Loucy (cell line): ENCODE data around the gene TRIM63.

ENCODE experiments used
- H2AFZ ChIP-seq: fragments of 200-600 bp; sonication (generic); 2 replicates; pipeline ENCODE4 v1.6.0; 2016; ENCODE audit warnings: antibody characterized with exemption, mild to moderate bottlenecking, low read length, moderate library complexity
- H3F3A ChIP-seq: fragments of 200-600 bp; 2 replicates; pipeline ENCODE4 v1.6.0; 2016; ENCODE audit warnings: antibody characterized with exemption, low read depth, mild to moderate bottlenecking
- H3K27me3 ChIP-seq: fragments of 200-600 bp; sonication (generic); 2 replicates; pipeline ENCODE4 v1.6.1; 2014; ENCODE audit warnings: low read length, mild to moderate bottlenecking; ENCODE audit not compliant: insufficient read depth, poor library complexity, severe bottlenecking
- H3K36me3 ChIP-seq: fragments of 200-600 bp; sonication (generic); 2 replicates; pipeline ENCODE4 v1.6.1; 2016; ENCODE audit warnings: low read length; ENCODE audit not compliant: insufficient read depth
- H3K4me1 ChIP-seq: fragments of 200-600 bp; sonication (generic); 2 replicates; pipeline ENCODE4 v1.5.1; 2014; ENCODE audit warnings: low read length, mild to moderate bottlenecking; ENCODE audit not compliant: insufficient read depth, poor library complexity, severe bottlenecking
- H3K4me2 ChIP-seq: fragments of 200-600 bp; sonication (generic); 2 replicates; pipeline ENCODE4 v1.6.0; 2014; ENCODE audit warnings: antibody characterized with exemption, low read length, low read depth, mild to moderate bottlenecking; ENCODE audit not compliant: poor library complexity, severe bottlenecking
- H3K4me3 ChIP-seq: fragments of 200-600 bp; sonication (generic); 2 replicates; pipeline ENCODE4 v1.5.1; 2014; ENCODE audit warnings: low read length, mild to moderate bottlenecking, mixed read lengths; ENCODE audit not compliant: poor library complexity, severe bottlenecking
- H3K79me2 ChIP-seq: fragments of 200-600 bp; sonication (generic); 2 replicates; pipeline ENCODE4 v1.6.1; 2014; ENCODE audit warnings: low read length; ENCODE audit not compliant: insufficient read depth
- H3K9ac ChIP-seq: fragments of 200-600 bp; sonication (generic); 2 replicates; pipeline ENCODE4 v1.6.0; 2014; ENCODE audit warnings: mild to moderate bottlenecking, low read depth, low read length, moderate library complexity; ENCODE audit not compliant: poor library complexity, severe bottlenecking
- H3K9me2 ChIP-seq: fragments of 200-600 bp; sonication (generic); replicated peaks from 2 replicates; pipeline ENCODE4 v1.6.1; 2016; ENCODE audit warnings: low read depth, low read length, mixed read lengths
- H3K9me3 ChIP-seq: fragments of 200-600 bp; sonication (generic); 2 replicates; pipeline ENCODE4 v1.6.1; 2014; ENCODE audit warnings: mild to moderate bottlenecking, antibody characterized with exemption, low read length, low read depth; ENCODE audit not compliant: insufficient read depth
- H4K20me1 ChIP-seq: fragments of 200-600 bp; sonication (generic); 2 replicates; pipeline ENCODE4 v1.6.0; 2014; ENCODE audit warnings: antibody characterized with exemption, low read length, mild to moderate bottlenecking; ENCODE audit not compliant: insufficient read depth, poor library complexity, severe bottlenecking
- CTCF ChIP-seq: fragments of 200-600 bp; sonication (generic); conservative IDR thresholded peaks from 2 replicates; pipeline ENCODE4 v1.5.1; 2014; ENCODE audit warnings: mild to moderate bottlenecking, antibody characterized with exemption, low read length
- EZH2phosphoT487 ChIP-seq: fragments of 200-600 bp; IDR thresholded peaks from 2 replicates; pipeline ENCODE4 v1.6.1; 2018; ENCODE audit warnings: antibody characterized with exemption, mild to moderate bottlenecking, moderate library complexity, borderline replicate concordance

The TRIM63 gene

DNA sequence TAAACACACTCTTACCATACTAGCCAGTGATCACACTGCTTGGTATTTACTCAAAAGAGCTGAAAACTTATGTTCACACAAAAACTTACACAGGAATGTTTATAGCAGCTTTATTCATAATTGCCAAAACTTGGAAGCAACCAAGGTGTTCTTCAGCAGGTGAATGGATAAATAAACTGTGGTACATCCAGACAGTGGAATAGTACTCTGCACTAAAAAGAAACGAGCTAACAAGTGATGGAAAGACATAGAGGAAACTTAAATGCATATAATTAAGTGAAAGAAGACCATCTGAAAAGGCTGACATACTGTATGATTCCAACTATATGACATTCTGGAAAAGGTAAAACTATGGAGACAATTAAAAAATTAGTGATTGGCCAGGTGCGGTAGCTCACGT lies 23.5 kb upstream of the TRIM63 start:
- Histone ChIP-seq H3K9me3 (no peaks in the 10 kb centered on the region), H3K4me3 (no peak overlapping the region), H3F3A (no peaks in the 10 kb centered on the region), H3K36me3 (no peaks in the 10 kb centered on the region), H3K27me3 (no peaks in the 10 kb centered on the region), H2AFZ (no peak overlapping the region), H3K4me2 (no peak overlapping the region), H3K9ac (no peak overlapping the region), H4K20me1 (no peaks in the 10 kb centered on the region), H3K9me2 (no peaks in the 10 kb centered on the region), H3K79me2 (no peaks in the 10 kb centered on the region), H3K4me1 (no peaks in the 10 kb centered on the region)
- TF ChIP-seq CTCF = no peak
- no peak for TF ChIP-seq EZH2phosphoT487

DNA sequence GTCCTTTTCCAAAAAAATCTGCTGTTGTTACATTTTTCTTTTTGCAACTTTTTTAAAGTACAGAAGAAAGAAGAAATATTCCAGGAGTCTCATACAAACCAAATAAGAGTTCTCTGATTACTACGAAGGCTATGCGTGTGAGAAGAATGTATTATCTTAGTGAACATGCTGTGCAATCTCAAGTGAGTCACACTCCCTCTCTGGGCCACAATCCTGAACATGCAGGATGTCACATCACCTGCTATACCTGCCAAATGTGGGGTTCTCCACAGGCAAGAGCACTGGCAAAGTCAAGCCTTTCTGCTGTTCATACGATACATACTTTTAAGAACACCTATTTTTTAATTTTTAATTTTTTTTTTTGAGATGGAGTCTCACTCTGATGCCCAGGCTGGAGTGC lies 21.7 kb upstream of the TRIM63 start:
- no peaks in the 10 kb centered on the region for H3K27me3 ChIP-seq
- H3K4me2 ChIP-seq = no peak overlapping the region
- no peaks in the 10 kb centered on the region for H3K79me2 ChIP-seq
- TF ChIP-seq EZH2phosphoT487 = no peak
- no peak for TF ChIP-seq CTCF
- no peaks in the 10 kb centered on the region for H3K36me3 ChIP-seq
- no peaks in the 10 kb centered on the region for H4K20me1 ChIP-seq
- no peak overlapping the region for H2AFZ ChIP-seq
- H3K9me2 ChIP-seq = no peaks in the 10 kb centered on the region
- no peaks in the 10 kb centered on the region for H3K9me3 ChIP-seq
- H3F3A ChIP-seq = no peaks in the 10 kb centered on the region
- H3K4me3 ChIP-seq = no peak overlapping the region
- H3K4me1 ChIP-seq = no peaks in the 10 kb centered on the region
- no peak overlapping the region for H3K9ac ChIP-seq

DNA sequence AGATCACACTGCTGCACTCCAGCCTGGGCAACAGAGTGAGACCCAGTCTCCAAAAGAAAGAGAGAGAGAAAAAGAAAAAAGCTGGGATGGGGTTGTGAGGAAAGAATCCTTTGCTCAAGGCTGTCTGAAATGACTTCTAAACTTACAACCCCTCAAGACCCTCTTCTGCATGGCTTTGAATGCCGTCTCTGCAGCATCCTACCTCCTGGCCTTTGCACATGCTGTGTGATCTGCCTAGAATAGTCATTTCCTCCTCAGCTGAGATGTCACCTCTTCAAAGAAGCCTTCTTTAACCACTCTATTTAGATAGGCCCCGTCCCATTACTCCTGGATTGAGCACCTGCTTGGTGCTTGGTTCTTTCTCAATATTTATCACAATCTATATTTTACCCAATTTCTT lies 17.4 kb upstream of the TRIM63 start:
- Histone ChIP-seq H3K9me2 (no peaks in the 10 kb centered on the region), H3K4me2 (no peak overlapping the region), H2AFZ (no peak overlapping the region), H4K20me1 (no peaks in the 10 kb centered on the region), H3K27me3 (no peaks in the 10 kb centered on the region), H3K4me1 (no peaks in the 10 kb centered on the region), H3K9me3 (no peaks in the 10 kb centered on the region), H3K9ac (no peak overlapping the region), H3F3A (no peaks in the 10 kb centered on the region), H3K4me3 (no peak overlapping the region), H3K36me3 (no peaks in the 10 kb centered on the region), H3K79me2 (no peaks in the 10 kb centered on the region)
- no peak for TF ChIP-seq EZH2phosphoT487
- no peak for TF ChIP-seq CTCF
